GM10847 (cell line): ENCODE data around the gene NFATC1.

Source experiments
- POLR2A ChIP-seq: IDR thresholded peaks from 2 replicates; pipeline ENCODE4 v1.6.1; 2011; ENCODE audit not compliant: insufficient read length; ENCODE audit errors: extremely low read depth

Gene NFATC1

GRCh38 chr18:79371561-79372121 lies 24.1 kb upstream of the NFATC1 start:
- TF ChIP-seq POLR2A: no peak

DNA sequence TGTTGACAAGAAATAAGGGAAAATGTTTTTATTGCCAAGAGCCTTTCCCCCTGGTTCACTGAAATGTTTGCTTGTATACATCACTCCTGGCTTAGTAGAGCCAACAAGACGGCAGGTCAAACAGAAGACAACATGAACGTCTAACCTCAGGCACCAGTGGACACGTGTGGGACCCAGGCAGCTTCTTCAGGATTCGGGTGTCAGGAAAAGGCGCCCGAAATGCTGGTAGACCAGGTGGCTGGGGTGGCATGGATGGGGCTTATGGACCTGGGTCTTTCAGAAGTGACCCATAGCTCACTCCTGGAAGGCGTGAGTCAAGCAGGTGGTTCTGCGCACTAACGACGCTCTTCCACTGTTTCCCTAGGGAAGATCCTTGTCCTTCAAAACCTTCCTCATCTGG lies 23.3 kb upstream of the NFATC1 start:
- TF ChIP-seq POLR2A: no peak

DNA sequence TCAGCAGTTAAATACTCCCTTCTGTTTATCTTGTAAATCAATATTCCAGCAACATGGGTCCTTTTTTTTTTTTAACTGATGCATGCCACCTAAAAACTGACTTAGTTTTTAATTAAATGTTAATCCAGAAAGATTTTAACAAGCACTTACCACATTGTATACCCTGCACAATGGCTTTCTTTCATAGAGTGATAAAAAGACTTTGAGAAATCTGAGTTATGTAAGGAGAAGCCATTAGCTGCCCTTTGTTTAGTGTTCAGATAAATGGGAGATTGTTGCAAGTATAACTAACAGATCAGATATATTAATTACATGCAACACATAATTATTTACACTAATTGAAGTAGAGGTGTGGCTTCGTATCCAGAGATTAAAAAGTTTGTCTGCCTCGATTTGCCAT lies 22.7 kb upstream of the NFATC1 start:
- TF ChIP-seq POLR2A: no peak

DNA sequence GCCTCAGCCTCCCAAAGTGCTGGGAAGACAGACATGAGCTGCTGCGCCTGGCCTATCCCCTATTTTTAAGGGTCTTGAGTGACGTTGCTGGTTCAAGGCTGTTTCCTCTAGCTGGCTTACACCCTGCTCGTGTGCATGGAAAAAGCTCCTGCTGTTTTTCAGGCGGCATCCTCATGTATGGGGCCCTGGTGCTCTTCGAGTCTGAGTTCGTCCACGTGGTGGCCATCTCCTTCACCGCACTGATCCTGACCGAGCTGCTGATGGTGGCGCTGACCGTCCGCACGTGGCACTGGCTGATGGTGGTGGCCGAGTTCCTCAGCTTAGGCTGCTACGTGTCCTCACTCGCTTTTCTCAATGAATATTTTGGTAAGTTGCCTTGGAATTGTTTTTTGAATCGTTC lies 22.0 kb upstream of the NFATC1 start:
- no peak for TF ChIP-seq POLR2A

- no peak for TF ChIP-seq POLR2A
These were observed 21.1 kb upstream of the NFATC1 start for GRCh38 chr18:79374408-79375171.

GRCh38 chr18:79375441-79376154 lies 20.1 kb upstream of the NFATC1 start:
- TF ChIP-seq POLR2A: no peak

- TF ChIP-seq POLR2A: no peak
These were observed 18.4 kb upstream of the NFATC1 start for GRCh38 chr18:79377187-79377891.

DNA sequence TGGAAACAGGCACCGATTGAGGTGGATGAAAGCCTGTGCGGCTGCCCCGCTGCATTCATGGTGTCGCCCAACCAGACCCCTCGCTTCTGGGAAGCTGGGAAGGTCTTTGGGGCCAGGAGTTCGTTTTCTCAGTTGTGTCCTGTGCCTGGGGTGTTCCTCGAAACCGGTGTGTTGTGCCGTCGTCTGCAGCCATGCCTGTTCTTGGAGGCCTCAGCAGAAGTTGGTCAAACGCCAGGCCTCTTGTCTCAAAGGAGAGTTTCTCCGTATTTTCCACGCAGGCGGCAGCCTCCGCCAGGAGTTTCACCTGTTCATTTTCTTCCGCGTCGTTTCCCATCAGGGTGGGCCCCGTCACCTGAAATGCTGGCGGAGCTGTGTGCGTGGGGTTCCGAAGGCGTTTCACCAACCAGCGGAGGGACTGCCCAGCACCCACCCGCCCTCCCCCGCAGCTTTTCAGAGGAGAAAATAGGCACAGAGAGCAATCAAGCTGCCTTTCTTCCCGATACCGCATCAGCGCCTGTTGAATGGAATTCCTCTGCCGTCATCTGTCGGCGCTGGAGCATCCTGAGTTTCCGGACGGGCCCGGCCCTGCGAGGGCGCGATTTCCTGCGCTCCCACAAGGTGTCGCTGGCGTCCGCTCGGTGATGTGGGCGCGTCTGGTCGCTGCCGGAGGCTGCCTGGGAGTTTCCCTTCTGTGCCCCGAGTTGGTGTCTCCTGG lies 17.0 kb upstream of the NFATC1 start:
- no peak for TF ChIP-seq POLR2A

DNA sequence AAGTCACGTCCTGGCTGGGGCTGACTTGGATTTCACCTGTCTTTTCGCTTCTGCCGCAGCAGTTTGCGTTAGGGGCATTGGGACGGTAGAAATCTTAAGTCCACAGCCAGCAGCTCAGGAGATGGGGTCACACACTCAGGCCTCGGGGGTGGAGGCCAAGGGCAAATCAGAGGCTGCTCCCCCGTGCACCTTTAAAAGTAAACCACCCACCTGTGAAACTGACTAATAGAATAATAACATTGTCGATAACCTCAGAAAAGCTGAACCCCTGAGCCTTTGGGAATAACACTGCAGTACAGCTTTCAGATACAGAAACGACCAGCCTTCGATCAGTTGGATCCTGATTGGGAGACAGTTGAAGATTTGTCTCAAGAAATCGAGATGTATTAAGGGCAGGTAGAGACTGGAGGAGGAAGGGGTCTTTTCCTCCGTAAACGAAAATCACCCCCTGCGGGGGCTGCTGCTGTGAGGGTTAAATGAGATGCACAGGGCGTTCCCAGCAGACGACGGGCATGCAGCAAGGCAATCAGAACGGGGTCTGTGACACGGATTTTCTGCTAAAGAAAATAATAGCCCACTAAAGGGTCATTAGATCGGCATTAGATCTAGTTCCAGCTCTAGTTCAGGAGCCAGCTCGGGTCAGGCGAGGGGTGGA lies 16.4 kb upstream of the NFATC1 start:
- no peak for TF ChIP-seq POLR2A

DNA sequence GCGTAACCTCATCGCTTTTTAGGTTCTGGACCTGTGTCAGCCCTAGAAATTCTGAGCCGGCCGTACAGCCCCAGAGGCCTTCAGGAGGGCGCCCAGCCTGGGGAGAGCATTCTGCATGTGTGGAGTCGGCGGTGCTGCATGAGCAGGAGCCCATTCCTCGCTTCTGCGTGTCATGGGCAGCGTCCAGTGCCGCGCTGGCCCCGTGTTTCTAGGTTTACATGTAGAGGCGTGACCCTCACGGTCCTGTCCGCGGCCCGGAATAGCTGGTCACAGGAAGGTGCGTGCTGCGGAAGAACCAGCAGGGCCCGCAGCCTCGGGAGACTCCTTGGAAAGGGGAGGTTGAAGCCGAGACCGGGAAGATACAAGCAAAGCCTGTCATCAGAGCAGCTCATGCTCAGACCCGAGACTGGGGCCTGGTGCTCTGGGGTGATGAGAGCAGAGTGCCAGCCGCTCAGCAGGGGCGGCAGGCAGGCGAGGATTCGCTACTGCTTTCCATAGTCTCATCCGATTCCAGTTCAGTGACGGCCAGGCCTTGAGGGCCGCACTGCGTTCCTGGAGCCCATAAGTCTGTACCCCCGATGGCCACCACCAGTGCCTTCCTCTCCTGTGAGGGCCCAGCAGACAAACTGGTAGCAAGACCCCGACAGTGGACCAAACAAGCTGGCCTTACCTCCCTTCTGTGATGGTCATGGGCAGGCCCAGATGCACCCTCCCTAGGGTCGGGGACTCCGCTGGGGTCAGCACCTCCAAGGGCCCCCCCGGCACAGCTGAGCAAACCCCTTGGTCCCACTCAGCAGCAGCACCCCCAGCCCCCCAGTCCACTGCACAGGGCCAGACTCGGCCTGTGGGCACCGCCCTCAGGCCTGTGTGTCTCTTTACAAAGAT lies 15.6 kb upstream of the NFATC1 start:
- no peak for TF ChIP-seq POLR2A

- no peak for TF ChIP-seq POLR2A
These were observed 14.6 kb upstream of the NFATC1 start for GRCh38 chr18:79380816-79381806.

GRCh38 chr18:79381811-79382311 lies 13.9 kb upstream of the NFATC1 start:
- no peak for TF ChIP-seq POLR2A
